ENCODE data around the gene HBM.
"Not testable (repeated sequence)": the region's sequence is repeated elsewhere in the genome, so short reads cannot be mapped to it uniquely, and the experiment has no call there.

HBM gene

GRCh38 chr16:164827-165538 lies 795 bp upstream of the HBM start:
- no peak overlapping the region for H3K4me3 ChIP-seq (replicated peaks; ENCODE audit: low read depth, low read length)
- TF ChIP-seq, protein P1, sequence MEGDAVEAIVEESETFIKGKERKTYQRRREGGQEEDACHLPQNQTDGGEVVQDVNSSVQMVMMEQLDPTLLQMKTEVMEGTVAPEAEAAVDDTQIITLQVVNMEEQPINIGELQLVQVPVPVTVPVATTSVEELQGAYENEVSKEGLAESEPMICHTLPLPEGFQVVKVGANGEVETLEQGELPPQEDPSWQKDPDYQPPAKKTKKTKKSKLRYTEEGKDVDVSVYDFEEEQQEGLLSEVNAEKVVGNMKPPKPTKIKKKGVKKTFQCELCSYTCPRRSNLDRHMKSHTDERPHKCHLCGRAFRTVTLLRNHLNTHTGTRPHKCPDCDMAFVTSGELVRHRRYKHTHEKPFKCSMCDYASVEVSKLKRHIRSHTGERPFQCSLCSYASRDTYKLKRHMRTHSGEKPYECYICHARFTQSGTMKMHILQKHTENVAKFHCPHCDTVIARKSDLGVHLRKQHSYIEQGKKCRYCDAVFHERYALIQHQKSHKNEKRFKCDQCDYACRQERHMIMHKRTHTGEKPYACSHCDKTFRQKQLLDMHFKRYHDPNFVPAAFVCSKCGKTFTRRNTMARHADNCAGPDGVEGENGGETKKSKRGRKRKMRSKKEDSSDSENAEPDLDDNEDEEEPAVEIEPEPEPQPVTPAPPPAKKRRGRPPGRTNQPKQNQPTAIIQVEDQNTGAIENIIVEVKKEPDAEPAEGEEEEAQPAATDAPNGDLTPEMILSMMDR (IDR thresholded peaks at IDR 0.05; ENCODE audit: low read depth, low read length, missing control alignments) = no peak
- no peak for DNase-seq (ENCODE audit: extremely low read depth, low read depth)

DNA sequence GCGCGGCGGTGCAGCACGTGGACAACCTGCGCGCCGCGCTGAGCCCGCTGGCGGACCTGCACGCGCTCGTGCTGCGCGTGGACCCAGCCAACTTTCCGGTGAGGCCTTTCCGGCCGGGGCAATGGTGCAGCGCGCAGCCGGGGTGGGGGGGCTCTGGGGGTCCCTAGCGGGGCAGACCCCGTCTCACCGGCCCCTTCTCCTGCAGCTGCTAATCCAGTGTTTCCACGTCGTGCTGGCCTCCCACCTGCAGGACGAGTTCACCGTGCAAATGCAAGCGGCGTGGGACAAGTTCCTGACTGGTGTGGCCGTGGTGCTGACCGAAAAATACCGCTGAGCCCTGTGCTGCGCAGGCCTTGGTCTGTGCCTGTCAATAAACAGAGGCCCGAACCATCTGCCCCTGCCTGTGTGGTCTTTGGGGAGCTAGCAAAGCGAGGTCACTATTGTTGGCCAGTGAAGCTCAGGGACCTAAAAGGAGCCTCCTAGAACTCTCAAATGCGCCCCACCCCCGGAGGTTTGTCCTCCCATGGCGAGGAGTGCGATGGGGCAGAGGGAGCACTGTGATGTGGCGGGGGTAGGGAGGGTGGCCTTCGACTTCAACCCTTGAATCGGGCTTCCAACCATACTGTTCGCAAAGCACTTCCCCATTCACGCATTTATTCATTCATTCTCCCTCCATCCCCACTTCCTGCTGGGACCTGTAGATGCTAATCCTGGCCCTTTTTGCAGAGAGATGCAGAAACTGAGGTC lies 770 bp downstream of the HBM start:
- TF ChIP-seq, protein P1 (IDR thresholded peaks at IDR 0.05; ENCODE audit: low read depth, low read length, missing control alignments) = no peak
- no peak for DNase-seq (ENCODE audit: extremely low read depth, low read depth)
- H3K4me3 ChIP-seq (replicated peaks; ENCODE audit: low read depth, low read length) = no peak overlapping the region

- DNase-seq (ENCODE audit: extremely low read depth, low read depth) = no peak
- H3K4me3 ChIP-seq (replicated peaks; ENCODE audit: low read depth, low read length) = no peak overlapping the region
- TF ChIP-seq, protein P1 (IDR thresholded peaks at IDR 0.05; ENCODE audit: low read depth, low read length, missing control alignments) = no peak
Observed at GRCh38 chr16:167122-167690, 1.4 kb downstream of the HBM start.

DNA sequence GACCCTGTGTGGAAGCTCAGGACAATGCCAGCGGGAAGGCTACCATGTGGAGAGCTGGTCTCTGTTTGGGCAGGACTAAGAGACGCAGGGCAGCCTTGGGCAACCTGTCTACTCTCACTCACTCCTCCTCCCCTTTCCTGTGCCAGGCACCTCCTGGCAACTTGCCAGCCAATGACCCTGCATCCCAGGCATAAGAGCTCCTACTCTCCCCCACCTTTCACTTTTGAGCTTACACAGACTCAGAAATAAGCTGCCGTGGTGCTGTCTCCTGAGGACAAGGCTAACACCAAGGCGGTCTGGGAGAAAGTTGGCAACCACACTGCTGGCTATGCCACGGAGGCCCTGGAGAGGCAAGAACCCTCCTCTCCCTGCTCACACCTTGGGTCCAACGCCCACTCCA lies 2.6 kb downstream of the HBM start:
- TF ChIP-seq, protein P1 (IDR thresholded peaks at IDR 0.05; ENCODE audit: low read depth, low read length, missing control alignments) = no peak
- no peak for DNase-seq (ENCODE audit: extremely low read depth, low read depth)
- no peak overlapping the region for H3K4me3 ChIP-seq (replicated peaks; ENCODE audit: low read depth, low read length)

DNA sequence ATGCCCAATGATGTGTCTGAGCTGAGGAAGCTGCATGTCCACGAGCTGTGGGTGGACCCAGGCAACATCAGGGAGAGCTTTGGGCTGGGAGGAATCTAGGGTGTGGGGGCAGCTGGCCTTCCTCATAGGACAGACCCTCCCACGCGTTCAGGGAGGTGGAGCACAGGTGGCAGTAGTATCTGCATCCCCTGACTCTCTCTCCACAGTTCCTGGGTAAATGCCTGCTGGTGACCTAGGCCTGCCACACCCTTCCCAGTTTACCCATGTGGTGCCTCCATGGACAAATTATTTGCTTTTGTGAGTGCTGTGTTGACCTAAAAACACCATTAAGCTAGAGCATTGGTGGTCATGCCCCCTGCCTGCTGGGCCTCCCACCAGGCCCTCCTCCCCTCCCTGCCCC lies 3.2 kb downstream of the HBM start:
- TF ChIP-seq, protein P1 (IDR thresholded peaks at IDR 0.05; ENCODE audit: low read depth, low read length, missing control alignments) = no peak
- H3K4me3 ChIP-seq (replicated peaks; ENCODE audit: low read depth, low read length) = no peak overlapping the region
- DNase-seq (ENCODE audit: extremely low read depth, low read depth) = no peak

DNA sequence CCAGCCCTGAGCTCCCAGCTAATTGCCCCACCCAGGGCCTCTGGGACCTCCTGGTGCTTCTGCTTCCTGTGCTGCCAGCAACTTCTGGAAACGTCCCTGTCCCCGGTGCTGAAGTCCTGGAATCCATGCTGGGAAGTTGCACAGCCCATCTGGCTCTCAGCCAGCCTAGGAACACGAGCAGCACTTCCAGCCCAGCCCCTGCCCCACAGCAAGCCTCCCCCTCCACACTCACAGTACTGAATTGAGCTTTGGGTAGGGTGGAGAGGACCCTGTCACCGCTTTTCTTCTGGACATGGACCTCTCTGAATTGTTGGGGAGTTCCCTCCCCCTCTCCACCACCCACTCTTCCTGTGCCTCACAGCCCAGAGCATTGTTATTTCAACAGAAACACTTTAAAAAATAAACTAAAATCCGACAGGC lies 4.3 kb downstream of the HBM start:
- not testable (repeated sequence) for H3K4me3 ChIP-seq (replicated peaks; ENCODE audit: low read depth, low read length); DNase-seq (ENCODE audit: extremely low read depth, low read depth)

- H3K4me3 ChIP-seq (replicated peaks; ENCODE audit: low read depth, low read length) = no peak overlapping the region
- DNase-seq (ENCODE audit: extremely low read depth, low read depth) = no peak
- TF ChIP-seq, protein P1 (IDR thresholded peaks at IDR 0.05; ENCODE audit: low read depth, low read length, missing control alignments) = no peak
Observed at GRCh38 chr16:170788-171187, 5.0 kb downstream of the HBM start.

DNA sequence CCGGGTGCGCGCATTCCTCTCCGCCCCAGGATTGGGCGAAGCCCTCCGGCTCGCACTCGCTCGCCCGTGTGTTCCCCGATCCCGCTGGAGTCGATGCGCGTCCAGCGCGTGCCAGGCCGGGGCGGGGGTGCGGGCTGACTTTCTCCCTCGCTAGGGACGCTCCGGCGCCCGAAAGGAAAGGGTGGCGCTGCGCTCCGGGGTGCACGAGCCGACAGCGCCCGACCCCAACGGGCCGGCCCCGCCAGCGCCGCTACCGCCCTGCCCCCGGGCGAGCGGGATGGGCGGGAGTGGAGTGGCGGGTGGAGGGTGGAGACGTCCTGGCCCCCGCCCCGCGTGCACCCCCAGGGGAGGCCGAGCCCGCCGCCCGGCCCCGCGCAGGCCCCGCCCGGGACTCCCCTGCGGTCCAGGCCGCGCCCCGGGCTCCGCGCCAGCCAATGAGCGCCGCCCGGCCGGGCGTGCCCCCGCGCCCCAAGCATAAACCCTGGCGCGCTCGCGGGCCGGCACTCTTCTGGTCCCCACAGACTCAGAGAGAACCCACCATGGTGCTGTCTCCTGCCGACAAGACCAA lies 6.7 kb downstream of the HBM start, which contains the start of gene HBA2:
HBA2 (plus strand) TSS at position 503 of the 568 bp plus-strand sequence; CDS start at position 540, 37 bp downstream.
- H3K4me3 ChIP-seq (replicated peaks; ENCODE audit: low read depth, low read length) = not testable (repeated sequence)

DNA sequence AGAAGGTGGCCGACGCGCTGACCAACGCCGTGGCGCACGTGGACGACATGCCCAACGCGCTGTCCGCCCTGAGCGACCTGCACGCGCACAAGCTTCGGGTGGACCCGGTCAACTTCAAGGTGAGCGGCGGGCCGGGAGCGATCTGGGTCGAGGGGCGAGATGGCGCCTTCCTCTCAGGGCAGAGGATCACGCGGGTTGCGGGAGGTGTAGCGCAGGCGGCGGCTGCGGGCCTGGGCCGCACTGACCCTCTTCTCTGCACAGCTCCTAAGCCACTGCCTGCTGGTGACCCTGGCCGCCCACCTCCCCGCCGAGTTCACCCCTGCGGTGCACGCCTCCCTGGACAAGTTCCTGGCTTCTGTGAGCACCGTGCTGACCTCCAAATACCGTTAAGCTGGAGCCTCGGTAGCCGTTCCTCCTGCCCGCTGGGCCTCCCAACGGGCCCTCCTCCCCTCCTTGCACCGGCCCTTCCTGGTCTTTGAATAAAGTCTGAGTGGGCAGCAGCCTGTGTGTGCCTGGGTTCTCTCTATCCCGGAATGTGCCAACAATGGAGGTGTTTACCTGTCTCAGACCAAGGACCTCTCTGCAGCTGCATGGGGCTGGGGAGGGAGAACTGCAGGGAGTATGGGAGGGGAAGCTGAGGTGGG lies 7.6 kb downstream of the HBM start:
- DNase-seq (ENCODE audit: extremely low read depth, low read depth); H3K4me3 ChIP-seq (replicated peaks; ENCODE audit: low read depth, low read length): not testable (repeated sequence)

More for the DNA sequence above, 6.7 kb downstream of the HBM start, which contains the start of gene HBA2:
- not testable (repeated sequence) for DNase-seq (ENCODE audit: extremely low read depth, low read depth)
